GM19351 (cell line): ENCODE measurements around the gene KIF26B.
"Not testable (repeated sequence)": the region's sequence is repeated elsewhere in the genome, so short reads cannot be mapped to it uniquely, and the experiment has no call there.

Source experiments
- ATAC-seq: cut with Tn5 transposase; IDR thresholded peaks from one replicate; pipeline ENCODE4 v1.9.1; 2021; ENCODE audit warnings: mild to moderate bottlenecking, moderate library complexity; ENCODE audit not compliant: unreplicated experiment

Gene KIF26B

DNA sequence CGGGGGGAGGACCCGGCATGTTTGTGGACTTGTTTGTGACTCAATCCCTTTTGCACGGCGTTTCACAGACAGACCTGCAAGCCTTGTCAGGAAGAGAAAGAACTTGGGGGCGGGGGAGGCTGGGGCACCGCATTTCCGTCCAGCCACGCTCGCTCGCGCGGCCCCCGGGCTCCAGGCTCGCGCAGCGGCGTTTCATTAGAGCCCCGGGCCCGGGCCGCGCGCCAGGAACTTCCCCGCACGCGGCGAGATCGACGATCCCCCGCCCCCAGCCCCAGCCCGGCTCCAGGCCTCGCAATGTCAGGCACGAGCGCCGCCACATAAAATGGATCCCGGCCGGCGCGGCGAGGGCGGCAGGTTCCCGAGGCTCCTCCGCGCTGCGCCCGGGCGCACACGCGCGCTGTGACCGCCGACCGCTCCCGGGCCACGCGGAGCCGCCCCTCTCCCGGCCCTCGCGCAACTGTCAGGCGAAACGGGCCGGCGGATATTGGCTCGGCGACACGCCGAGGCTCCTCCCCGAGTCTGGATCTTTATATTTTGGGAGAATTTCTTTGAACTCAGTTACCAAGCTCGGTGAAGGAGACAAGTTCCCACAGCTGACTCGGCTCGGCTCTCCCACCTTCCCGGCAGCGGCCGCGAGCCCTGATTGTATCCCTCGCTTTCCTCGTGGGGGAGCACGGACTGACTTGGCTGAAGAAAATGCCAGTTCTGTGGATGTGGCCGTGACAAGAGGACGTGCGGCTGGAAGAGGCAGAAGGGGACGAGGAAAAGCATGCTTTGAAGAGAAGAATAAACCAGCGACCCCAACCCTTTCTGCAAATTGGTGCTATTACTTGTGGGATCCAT lies at the start of gene KIF26B:
KIF26B (plus strand) TSS at position 557 of the 843 bp plus-strand sequence. CDS start 440 bp downstream, outside the sequence.
- no peak for ATAC-seq

DNA sequence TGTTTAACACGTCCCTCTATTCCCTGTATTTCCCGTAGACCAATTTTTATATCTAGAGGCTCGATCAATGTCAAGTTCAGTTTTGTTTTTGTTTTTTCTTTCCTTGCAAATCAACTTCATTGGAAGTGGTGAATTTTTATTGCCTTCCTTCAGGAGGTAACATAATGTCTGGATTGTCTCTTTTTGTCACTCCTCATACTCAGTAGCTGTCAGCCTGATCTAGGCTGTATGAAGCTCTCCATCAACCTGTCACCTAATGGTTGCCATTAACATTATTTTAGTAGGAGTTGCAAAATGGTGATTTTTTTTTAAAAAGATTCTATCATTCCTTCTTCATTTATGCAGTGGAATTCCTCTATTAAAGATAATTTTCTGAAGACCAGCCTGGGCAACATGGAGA lies 49.7 kb upstream of the KIF26B start:
- no peak for ATAC-seq

DNA sequence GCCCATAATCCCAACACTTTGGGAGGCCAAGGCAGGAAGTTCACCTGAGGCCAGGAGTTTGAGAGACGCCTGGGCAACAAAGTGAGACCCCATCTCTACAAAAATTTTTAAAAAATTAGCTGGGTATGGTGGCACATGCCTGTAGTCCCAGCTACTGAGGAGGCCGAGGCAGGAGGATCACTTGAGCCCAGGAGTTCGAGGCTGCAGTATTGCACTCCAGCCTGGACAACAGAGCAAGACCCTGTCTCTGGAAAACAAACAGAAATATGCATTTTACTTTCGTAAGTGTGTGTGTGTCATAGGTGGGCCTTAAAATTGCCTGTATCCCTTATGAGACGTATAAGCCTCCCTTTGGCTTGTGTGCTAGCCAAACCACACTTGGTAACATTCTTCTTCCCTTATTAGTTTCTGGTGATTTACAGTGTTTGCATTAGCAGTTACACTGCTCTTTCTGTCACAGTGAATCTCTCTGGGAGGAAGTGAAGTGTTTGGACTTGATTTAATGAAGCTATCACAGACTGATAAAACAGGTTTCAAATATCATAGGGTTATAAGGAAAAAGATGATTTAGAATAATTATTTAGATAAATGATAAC lies 48.9 kb upstream of the KIF26B start:
- no peak for ATAC-seq

DNA sequence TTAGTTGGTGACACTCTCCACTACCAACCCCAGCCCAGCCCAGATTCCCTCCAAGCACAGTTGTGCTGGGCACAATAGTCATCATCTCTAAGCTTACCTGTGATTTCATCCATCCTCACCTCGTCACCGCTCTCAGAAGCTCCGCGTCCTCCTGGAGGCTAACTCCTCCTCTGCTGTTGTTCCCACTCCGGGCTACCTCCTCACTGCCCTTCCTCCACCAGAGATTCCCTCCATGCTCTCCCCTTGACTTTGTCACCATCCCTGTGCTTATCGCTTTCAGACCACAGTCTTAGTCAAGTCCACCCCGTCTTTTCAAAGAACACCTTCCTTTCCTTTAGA lies 47.0 kb upstream of the KIF26B start:
- ATAC-seq, result no peak

DNA sequence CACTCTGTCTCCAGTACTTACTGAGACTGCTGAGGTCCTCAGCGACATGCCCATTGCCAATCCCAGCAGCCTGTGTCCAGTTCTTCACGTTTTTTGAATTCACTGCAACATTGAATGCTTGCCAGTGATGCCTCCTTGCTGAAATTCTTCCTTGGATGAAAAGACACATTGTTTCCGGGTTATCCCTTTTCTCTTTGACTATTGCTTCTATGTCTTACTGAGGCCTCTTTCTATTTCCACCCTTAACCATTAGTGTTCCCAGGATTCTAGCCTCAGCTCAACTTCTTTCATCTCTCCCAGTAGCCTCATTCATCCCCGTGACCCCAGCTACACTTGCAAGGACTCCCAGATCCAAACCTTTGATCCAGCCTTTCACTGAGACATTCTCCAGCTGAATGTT lies 46.5 kb upstream of the KIF26B start:
- ATAC-seq, result no peak

DNA sequence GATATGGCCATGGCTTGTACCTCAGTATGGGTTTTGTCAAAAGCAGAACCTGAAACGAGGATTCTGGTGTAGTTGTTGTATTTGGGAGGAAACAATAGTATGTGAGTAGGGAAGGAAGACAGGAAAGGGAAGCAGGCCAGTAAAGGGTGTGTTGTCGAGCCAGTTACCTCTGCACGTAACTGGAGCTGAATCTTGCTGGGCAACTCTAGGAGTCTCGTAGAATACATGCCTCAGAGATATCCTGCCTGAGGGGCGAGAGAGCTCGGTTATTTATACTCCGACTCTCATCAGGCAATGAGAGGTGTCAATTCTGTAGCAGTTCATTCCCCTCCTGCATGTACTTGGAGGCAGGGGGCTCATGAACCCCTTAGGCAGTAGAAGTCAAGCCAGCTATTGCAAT lies 45.9 kb upstream of the KIF26B start:
- no peak for ATAC-seq

DNA sequence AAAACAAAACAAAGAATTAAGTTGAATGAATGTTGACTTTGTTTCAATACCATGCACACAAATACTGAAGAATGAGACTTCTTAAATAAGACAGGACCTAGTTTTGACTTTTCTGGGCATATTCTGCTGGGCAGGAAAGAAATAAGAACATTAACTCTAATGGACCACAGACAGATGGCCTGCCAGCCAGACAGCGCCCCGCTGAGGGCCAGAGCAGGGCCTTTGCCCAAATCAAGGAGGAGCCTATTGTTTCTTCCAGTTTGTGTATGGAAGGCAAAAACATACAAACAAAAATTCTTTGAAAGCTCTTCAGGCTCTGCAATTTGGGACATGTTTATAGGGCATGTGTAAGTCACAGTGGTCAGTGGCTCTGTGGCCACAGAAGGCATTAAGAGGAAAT lies 44.4 kb upstream of the KIF26B start:
- ATAC-seq, result no peak

DNA sequence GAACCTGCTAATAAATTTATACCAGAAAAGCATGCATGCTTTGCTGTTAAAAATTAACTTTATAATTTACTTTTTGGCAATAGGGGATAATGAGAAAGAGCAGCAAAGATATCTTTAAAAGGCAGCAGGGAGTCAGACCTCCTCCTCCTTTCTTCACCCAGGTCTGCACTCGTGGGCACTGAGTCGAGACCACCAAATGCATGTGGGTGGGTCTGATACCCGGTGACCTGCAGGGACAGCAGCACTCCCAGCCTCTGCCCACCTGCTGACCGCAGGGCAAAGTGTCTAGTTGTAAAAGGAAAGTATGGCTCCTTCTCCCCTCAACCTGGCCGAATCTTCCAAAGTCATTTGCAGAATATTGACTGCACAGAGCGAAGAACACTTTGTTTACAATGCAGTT lies 43.7 kb upstream of the KIF26B start:
- ATAC-seq, result no peak

DNA sequence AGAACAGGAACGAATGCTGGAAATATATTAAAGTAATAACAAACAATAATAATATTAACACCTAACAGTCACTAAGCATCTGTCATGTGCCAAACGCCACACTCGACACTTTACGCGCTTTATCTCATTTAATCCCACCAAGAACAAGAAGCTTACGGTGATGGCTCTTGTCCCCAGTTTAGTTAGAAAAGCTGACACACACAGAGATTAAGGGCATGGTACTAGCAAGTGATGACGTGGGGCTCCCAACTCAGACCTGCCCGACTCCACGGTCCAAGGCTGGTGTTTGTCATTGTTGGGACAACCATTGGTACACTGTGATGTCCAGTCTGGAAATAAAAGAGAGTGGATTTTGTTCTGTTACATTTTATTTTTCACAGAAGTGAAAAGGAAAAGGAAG lies 41.1 kb upstream of the KIF26B start:
- no peak for ATAC-seq

DNA sequence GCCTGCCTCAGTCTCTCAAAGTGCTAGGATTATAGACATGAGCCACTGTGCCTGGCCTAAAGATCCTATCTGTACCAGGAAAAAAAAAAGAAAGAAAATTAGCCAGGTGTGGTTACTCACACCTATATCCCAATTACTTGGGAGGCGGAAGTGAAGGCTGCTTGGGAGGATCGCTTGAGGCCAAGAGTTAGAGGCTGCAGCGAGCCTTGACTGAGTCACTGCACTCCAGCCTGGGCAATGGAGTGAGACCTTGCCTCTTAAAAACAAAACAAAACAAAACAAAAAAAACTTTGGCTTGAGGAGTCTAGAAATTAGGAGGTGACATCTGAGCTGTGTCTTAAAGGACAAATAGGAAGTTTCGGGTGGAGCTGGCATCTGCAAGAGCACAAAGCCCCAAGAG lies 38.7 kb upstream of the KIF26B start:
- ATAC-seq, result no peak

DNA sequence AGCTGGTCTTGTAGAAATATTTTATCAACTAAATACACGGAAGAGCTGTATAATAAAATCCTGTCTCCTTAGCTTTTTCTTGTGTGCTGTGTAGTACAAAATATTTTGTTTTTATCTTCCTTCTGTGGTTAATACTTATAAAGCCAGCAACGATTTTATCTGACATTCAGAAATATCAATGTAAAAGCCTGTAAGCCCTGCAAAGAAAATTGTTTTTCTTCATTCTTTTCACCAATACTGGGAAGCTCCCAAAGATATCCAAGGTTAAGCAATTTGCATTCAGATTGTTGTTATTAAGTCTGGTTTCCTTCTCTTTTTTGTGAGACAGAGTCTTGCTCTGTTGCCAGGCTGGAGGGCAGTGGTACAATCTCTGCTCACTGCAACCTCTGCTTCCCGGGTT lies 38.0 kb upstream of the KIF26B start:
- ATAC-seq, result no peak

DNA sequence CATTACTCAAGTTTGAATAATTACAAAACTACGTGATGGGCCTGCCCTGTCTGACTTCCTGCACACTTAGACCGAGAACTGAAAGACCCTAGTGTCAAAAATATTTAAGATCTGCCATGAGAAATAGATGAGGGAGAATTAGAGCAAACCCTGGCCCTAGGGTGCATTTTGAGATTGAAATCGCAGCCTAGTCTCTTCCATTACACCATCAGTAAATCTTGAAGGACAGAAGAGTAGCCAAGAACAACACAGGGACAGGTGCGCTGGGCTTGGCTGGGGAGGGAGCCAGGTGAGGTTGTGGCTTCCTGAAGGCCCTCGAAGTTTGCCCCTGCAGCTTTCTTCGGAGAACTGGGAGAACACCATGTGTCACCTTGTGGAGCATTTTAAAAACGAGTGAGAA lies 36.7 kb upstream of the KIF26B start:
- no peak for ATAC-seq

DNA sequence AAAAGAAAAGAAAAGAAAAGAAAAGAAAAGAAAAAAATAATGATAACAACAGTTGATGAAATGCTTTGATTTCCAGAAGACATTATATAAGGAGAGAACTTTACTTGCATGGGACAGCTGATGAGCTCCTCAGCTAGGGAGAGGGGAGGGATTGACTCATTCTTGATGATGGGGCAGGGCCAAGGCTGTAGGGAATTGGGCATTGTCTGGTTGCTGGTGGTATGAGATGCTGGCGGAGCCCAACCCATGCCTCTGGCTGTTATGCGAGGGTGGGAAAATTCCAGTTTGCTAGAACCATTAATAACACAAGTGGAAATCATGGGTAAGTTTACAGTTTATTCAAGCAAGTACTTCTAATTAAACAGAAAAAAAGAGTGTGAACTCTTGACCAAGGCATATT lies 36.0 kb upstream of the KIF26B start:
- ATAC-seq, result no peak

DNA sequence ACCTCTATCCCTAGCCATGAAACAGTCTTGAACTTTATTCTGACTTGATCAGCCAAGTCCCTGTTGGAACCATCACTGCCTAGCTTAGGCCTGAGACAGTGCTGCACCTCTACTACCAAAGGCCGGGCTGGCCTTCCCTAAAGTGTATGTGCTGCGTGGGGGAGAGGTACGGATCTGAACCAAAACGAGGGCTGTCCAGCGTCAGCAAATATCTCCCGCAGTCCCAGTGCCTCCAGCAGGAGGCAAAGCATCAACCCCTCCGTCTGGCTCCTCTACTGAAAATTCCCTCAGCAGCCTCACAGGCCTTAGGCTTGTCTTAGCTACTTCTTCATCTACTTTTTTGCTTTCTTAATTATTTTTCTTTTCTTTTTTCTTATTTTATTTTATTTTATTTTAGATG lies 33.3 kb upstream of the KIF26B start:
- ATAC-seq, result no peak

DNA sequence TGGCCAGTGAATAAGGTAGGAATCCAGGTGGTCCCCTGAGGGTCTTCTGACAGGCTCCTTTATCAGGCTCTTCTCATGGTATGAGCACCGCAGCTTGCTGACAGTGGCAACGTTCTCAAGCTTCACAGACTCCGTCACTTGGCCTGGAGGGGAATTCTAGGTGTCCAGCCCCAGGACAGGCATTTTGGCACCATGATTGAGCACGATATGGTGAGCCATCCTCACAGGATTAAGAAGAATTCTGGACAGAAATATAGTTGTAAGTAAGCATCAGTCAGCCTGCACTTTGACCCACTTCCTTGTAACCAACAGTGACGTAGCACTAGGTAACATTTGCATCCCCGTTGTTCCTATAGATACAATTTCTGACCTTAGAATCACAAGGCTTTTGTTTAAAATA lies 30.5 kb upstream of the KIF26B start:
- ATAC-seq, result no peak

DNA sequence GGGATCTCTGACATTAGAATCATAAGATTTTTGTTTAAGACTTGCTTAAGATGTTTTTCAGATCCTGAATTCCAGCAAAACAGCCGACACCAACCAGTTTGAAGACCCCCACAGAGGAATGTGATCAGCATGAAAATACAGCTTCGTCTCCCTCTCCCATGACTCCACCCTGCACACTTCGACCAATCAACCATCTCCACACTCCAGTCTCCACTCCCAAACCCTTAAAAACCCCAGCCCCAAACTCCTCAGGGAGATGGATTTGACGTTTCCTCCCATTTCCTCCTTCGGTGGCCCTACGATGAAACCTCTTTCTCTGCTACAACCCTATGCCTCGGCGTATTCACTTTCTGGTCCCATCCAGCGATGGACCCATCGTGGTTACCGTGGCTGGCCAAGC lies 30.1 kb upstream of the KIF26B start:
- no peak for ATAC-seq

DNA sequence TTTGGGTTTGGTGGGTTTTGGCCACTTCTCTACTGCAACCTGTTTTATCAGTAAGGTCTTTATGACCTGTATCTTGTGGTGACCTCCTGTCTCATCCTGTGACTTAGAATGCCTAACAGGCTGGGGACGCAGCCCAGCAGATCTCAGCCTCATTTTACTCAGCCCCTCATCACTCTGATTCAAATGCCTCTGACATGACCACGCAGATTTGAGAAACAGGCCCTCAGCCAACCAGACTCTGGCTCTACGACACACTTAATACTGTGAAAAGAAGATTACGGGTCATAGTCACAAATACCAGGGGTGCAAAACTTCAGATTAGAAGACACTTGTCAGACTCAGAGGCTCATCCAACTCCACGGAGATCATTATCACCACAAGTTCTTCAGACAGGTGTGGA lies 28.3 kb upstream of the KIF26B start:
- no peak for ATAC-seq

DNA sequence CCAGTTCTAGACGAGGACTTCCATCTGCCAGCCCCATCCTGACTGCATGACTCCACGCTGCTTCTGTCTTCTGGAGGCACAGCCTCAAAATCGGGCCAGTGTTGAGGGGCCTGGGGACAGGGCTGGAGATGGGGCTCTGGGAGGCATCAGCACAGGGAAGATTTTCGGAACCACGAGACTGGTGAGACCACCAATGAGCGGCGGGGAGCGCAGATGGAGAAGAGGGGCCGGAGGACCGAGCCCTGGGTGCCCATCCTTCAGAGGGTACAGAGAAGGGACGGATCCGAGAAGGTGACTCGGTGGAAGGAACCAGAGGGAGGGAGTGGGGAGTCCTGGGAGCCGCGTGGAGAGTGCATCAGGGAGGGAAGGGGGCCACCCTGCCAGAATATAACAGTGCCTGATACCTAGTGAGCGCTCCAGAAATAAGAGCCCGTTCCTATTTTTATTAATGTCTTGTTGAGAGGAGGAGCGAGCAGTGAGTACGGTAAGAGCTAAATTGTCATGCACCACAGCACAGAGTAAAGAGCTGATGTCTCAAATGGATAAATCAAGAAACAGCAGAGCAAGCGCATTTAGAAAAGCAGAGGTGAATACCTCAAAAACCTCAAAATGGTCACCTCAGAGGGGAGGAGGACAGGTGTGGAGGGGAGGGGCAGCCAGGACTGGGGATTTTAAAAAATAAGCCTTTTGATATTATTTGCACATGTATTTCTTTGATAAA lies 26.2 kb upstream of the KIF26B start:
- no peak for ATAC-seq

DNA sequence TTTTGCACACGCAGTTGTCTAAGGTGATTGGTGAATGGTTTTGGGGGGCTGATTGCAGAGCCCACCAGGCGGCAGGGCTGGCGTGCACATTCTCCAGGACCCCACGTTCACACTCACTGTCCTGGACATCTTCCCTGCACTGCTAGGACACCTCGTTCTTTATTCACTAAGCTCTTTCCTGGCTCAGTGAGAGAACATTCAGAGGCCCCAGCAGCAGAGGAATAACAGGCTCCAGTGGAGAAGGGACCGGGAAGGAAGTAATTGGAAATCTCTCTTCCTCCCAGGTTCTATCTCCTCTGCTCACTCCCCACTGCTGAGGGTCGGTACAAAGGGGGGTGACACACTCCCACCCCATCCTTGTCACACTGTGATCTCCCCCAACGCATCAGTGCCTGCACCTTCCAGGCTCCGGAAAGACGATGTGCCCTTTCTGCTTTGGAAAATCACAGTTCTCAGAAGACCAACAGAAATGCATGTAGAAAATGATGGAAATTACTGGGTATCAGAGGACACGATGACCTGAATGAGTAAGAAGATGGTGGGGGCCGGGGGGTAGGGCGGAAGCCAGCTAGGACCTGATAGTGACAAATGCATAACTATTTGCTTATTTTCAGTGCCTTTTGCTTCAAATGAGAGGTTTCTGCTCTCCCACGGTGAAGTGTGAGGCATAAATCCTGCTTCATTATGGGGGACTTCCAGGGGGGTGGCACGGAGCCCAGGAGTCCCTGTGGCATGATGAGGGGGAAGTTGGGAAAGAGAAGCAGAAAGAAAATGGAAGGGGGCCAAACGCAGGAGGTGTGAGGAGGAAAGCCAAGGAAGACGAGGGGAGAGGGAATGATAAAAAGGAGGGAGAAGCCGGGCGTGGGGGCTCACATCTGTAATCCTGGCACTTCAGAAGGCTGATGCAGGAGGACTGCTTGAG lies 25.2 kb upstream of the KIF26B start:
- ATAC-seq, result no peak

DNA sequence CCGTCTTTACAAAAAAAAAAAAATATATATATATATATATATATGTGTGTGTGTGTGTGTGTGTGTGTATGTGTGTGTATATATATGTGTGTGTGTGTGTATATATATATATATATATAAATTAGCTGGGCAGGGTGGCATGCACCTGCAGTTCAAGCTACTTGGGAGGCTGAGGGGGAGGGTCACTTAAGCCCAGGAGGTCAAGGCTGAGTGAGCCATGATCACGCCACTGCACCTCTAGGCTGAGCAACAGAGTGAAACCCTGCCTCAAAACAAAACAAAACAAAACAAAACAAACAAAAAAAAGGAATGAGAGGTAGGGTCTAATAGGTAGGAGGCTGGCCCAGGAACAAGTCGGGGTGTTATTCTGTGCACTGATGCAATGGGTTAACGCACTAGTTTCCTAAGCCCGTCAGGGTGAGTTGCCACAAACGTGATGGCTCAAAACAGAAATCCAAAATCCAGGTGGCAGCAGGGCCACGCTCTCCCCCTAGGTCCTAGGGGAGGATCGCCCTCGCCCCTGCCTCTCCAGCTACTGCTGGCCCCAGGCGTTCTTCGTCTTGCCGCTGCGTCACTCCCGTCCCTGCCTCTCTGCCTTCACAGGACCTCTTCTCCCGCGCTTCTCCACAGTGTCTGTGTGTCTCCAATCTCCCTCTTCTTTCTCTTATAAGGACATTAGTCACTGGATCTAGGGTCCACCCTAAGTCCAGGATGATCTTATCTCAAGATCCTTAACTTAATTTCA lies 24.3 kb upstream of the KIF26B start:
- ATAC-seq, result not testable (repeated sequence)
